MV-4-11 (cell line): ENCODE measurements around the gene SRGAP2B.
"Not testable (repeated sequence)": the region's sequence is repeated elsewhere in the genome, so short reads cannot be mapped to it uniquely, and the experiment has no call there.

Experiments used
- DNase-seq: peaks from one replicate; lab custom pipeline; 2025; lab: John Stamatoyannopoulos, UW

Gene SRGAP2B

GRCh38 chr1:145082483-145083255 lies 12.5 kb downstream of the SRGAP2B start:
- not testable (repeated sequence) for DNase-seq

DNA sequence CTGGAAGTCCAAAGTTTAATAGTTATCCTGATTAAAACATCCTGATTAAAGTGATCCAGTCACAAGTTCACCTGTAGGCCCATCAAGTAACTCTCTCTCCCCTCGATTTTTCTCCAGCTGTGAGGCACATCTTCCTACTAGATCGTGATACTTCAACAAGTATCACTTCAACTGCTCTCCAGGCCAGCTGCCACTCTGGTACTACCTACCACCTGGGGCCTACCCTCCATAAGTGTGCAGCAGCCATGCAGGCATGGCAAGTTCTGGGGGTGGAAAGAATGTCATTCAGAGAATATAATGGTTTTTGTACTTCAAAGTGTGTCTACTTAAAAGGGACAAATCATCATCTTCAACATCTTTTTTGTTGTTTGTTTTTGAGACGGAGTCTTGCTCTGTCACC lies 14.9 kb downstream of the SRGAP2B start:
- not testable (repeated sequence) for DNase-seq

- DNase-seq, result not testable (repeated sequence)
These were observed 15.4 kb downstream of the SRGAP2B start for GRCh38 chr1:145079737-145080136.

DNA sequence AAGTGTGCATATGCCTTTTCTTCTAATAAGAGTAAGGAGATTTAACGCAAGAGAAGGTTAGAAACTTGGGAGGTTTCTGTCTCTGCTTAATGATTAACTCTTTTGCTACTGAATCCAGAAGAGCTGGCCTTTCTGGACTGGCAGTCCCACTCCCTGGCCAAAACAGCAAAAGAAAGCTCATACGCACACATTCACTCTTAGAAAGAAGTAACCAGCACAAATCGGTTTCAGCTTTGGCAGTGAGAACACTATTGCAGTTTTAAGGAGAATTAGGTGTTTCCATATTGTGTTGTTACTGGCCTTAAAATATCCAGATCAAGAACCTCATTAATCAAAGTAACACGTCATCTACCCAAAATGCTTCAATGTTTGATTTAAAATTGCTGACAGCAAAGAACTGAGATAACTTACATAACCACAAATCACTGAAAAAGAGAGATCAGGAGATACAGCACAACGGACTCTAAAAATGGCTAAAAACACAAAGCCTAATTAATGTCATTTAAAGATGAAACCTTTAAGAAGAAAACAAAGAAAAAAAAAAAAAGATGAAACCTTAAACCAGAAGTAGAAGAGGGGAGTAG lies 16.2 kb downstream of the SRGAP2B start:
- not testable (repeated sequence) for DNase-seq

DNA sequence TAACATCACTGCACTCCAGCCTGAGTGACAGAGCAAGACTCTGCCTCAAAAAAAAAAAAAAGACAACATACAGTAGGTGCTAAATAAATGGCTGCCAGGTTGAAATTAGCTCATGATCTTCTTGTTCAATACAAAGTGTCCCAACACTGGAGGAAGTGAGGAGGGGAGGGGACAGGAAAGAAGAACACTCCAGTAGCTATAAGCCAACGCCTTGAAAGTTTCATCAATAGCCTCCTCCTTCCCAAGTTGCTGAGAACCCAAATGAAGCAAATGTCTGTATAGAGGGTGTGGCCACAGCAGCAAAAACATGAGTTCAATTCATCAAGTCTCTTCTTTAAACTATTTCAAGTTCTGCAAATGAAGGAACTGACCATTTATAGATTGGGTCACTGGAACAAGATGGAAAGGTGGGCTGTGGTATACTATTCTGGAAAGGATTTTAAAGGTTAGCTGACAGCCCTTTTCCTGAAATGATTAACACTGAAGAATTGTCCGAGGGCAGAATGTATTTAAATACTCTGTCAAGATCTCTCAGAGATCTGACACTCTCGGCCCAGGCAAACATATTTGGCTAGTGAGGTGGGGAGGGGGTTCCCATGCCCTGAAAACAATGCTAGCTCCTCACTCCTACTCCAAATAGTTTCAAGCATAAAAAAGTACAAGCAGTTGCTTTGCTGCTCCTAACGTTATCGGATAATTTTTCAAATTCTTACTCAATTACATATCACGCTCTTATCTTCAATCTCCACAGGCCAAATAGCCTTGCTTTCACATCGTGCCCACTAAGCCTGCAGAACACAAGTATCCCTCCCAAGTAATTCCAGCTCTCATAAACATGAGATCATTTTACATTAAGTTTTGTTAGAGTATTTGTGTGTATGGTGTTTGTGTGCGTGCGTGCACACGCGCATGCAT lies 17.0 kb downstream of the SRGAP2B start:
- DNase-seq, result not testable (repeated sequence)

DNA sequence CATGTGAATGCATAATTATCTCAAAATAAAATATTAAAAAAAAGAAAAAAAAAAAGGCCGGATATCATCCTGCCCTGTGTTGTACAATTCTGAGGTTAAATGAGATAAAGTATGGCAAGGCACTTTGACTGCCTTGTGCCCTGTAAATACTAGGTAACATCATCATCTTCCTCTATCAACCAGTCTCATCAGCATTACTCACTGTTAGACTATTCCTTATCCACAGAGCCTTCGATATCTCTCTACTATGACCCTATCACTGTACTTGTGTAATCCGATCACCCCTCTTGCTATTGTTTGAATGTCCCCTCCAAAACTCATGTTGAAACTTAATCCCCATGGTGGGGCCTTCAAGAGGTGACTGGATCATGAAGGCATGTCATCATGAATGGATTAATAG lies 18.3 kb downstream of the SRGAP2B start:
- DNase-seq, result not testable (repeated sequence)

DNA sequence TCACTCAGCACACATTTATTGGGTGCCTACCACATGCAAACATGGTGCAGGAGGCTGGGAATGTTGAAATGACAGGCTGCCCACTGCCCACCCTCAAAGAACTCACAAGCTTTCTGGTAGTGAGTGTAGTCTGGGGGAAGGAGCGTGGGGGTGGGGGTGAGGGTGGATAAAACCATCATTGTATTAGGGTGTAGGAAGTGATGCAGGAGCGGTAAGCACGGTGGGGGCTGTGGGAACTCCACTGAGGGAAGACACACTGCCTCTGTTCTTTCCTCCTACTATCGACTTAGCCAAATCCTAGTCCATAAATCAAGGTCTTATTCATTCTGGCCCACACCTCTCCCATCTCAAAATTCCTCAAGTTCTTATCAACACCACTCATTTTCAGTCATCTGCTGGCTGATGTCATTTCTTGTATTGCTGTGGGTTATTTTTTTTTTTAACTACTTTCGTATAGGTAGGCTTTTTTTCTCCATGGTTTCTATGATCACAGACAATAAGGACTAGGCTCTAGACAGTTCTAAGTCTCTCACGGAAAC lies 21.0 kb downstream of the SRGAP2B start:
- not testable (repeated sequence) for DNase-seq

- not testable (repeated sequence) for DNase-seq
These were observed 23.6 kb downstream of the SRGAP2B start for GRCh38 chr1:145071569-145071968.

DNA sequence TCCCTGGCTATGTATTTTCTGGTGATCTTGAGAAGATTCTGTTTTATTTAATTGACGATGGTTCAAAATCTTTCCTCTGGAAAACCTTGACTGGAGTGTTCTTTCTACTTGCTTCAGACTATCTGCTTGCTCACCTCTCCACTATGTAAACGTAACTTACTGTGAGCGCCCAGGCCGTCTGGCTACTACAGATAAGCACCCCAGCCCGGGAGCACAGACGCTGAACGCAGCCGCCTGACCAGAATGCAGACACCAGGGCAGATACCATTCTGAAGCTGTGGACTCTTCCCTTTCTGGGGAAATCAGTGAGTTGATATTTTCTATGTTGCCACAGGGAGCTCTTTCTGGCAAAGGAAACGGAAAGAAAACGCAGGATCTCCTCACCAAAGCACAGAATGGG lies 28.6 kb downstream of the SRGAP2B start:
- not testable (repeated sequence) for DNase-seq

DNA sequence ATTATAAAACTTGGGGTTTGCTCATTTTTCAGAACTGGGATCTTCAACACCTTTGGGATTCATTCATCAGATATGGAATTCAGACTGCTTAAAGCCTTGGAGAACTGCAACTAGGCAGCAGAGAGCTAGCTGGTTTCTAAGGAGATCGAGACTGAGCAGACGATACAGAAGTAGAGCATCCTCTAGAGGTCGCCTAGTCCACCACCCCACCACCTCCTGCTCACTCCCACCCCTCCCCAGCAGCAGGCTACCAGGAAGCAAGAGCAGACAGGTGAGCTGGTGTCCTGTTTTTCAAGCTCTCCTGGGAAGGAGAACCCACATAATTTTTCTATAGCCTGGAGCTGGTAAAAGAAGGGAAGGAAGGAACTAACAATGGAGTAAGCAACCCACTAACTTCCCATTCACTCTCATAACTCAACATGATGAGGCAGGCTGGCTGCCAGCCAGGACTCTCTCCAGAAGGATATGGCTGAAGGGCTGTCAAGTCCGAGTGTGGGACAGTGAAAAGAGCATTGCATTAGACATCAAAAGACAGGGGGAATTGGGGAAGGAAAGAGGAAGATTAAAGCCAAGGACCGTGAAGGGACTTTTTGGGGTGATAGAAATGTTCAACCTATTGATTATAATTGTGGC lies 29.8 kb downstream of the SRGAP2B start:
- not testable (repeated sequence) for DNase-seq

DNA sequence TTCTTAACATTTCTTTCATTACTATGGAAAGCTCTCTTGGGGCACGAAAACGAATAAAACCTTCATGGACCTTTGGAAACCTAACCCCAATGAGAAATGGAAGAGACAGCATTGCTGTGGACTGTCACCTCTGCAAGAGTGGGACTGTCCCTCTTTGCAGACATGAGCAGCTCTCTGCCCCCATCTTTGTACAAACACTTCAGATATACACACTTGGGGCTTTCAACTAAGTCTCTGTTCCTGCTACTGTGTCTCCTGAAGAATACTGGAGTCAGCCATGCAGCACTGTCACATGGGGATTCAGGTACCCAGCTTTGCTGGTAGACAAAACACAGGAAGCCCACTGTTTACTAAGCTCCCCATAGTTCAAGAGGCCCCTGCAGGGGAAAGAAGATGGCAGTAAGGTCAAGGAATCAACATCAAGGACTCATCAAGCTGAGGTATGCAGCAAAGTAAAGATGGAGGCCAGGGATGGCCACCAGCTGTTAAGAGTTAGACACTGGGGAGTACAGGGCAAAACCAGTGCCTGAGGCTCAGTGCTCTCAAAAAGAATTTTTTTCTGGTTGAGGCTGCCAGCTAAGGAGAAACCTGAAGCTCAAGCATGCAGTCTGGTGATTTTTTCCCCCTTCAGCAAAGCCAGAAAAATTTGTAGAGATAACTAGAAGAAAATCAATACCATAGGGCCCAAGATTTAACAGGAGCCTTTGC lies 31.0 kb downstream of the SRGAP2B start:
- DNase-seq, result not testable (repeated sequence)

DNA sequence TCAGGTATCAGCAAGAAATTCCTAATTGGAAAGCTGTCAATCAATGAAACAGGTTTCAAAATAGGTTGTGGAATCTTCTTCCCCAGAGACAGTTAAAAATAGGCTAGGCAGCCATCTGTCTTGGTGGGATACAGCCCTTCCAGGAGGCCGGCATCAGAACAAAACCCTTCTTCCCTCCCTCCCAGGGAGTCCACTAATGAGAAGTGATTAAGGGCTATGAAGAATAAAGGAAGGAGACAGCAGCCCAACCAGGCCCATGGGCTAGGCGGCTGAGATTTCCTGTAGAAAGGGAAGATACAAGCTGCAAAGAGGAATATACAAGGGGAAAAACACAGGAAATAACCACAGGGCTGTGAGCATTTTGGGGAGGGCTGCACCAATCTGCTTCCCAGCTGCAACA lies 31.8 kb downstream of the SRGAP2B start:
- not testable (repeated sequence) for DNase-seq

DNA sequence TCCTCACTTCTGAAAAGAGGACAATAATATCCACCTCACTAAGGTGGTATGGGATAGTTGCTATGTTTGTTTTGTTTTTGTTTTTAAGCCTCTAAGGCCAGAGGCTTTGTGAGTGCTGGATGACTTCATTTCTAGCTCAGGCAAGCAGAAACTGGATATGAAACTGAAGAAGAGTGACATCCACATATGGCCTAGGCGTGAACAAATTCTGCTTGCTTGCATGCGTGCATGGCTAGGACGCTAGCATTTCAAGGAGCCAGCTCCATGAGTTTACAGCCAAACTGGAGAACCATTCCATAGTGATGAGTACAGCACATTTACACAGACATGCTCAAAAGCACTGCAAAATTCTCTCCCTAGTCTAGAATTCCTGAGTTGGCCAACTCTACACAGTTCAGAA lies 36.9 kb downstream of the SRGAP2B start:
- not testable (repeated sequence) for DNase-seq

GRCh38 chr1:145055217-145055760 lies 39.8 kb downstream of the SRGAP2B start:
- not testable (repeated sequence) for DNase-seq

GRCh38 chr1:145053428-145053827 lies 41.7 kb downstream of the SRGAP2B start:
- not testable (repeated sequence) for DNase-seq

DNA sequence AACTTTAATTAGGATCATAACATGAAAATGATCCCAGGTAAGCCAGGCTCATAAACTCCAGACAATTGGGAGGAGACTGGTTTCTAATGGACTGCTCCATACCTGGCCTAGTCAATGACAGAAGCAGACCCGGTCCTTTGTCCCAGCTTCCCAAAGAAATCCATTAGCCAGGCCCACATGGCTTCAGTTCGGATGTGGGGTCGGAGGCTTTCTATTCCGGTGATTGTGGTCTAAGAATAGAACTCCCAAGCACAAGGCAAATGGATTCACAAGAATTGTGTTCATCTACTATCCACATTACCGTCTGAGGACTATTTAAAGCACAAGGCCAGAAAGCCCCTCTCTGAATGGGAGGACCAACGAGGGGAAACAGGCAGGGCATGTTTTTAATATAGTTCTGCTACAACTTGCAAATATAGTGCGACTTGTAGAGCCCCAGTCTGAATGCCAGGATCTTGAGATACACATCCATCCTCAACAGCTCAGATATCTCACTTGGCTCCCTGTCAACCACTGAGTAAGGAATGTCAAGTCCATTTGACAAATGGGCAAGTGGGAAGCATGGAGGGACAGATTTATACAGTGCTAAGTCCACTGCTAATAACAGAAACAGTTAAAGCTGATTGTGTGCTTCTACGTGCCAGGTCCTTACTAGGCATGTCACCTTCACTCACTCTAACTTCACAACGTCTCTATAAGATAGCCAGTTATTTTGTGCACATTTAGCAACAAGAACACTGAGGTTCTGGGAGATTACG lies 42.9 kb downstream of the SRGAP2B start:
- DNase-seq, result not testable (repeated sequence)

- DNase-seq, result not testable (repeated sequence)
These were observed 46.8 kb downstream of the SRGAP2B start for GRCh38 chr1:145048181-145048856.

GRCh38 chr1:145047553-145047952 lies 47.6 kb downstream of the SRGAP2B start:
- DNase-seq, result not testable (repeated sequence)

GRCh38 chr1:145045571-145046273 lies 49.4 kb downstream of the SRGAP2B start:
- not testable (repeated sequence) for DNase-seq
